NCI-H1417 treated with DMSO at 0.1 percent for 48 hours (cell line): ENCODE measurements around the gene FAM89A.
"Not testable (repeated sequence)": the region's sequence is repeated elsewhere in the genome, so short reads cannot be mapped to it uniquely, and the experiment has no call there.

Experiments used
- DNase-seq: peaks from one replicate; lab custom pipeline; 2025; lab: John Stamatoyannopoulos, UW

FAM89A gene

GRCh38 chr1:230987448-230987847 lies 52.6 kb downstream of the FAM89A start:
- no peak for DNase-seq

DNA sequence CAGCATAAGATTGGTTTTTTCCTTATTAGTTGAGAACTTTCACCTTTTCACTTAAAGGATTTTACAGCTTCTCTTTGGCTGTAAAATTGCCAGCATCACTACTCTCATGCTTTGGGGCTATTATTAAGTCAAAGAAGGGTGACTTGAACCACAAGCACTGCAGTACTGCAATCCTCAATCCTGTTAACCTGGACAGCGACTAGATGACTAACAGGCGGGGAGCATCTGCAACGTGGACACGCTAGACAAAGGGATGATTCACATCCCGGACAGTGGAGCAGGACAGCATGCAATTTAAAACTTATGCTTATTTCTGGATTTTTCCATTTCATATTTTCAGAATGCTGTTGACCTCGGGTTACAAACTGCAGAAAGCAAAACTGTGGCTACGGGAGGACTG lies 53.1 kb downstream of the FAM89A start:
- DNase-seq: no peak

DNA sequence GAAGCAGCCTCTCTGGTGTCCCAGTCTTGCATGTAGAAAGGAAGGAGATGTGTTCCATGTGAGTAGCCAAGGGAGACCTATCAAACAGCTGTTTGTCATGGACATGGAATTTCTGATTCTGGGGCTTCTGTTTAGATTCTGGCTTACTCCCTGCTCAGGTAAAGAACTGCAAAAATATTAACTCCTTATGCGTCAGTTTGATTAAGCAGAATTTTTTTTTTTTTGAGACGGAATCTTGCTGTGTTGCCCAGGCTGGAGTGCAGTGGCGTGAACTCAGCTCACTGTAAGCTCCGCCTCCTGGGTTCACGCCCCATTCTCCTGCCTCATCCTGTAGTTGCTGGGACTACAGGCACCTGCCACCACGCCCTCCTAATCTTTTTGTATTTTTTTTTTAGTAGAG lies 54.3 kb downstream of the FAM89A start:
- no peak for DNase-seq

GRCh38 chr1:230984622-230985515 lies 55.2 kb downstream of the FAM89A start:
- not testable (repeated sequence) for DNase-seq

DNA sequence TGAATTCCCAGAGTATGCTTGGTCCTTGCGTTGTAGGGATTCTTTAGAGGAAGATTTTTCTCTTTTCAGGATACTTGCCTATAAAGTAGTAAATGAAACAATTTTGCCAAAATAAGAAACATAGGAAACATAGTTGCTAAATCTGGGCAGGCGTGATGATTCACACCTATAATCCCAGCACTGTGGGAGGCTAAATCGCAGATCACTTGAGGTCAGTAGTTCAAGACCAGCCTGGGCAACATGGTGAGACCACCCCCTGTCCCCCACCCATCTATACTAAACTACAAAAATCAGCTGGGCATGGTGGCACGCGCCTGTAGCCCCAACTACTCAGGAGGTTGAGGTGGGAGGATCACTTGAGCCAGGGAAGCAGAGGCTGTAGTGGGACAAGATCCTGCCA lies 56.2 kb downstream of the FAM89A start:
- no peak for DNase-seq

- no peak for DNase-seq
These were observed 57.4 kb downstream of the FAM89A start for GRCh38 chr1:230982696-230983095.

DNA sequence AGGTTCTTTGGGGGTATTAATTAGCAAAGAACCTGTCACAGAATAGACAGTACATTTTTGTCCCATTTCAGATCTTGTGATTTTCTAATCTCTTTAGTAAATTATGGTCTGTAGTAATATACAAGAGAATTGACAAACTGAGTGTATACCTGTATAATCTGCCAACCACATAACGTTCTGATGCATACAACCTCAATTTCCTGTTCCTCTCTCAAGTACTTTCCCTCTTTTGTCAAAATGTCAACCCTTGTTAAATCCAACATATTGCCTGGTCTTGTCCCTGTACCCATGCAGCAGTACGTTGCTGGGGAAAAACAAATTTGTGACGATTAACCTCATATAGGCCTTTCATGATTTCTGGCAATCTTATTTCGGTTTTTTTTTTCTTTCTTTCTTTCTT lies 60.1 kb downstream of the FAM89A start:
- DNase-seq: no peak

- no peak for DNase-seq
These were observed 60.7 kb downstream of the FAM89A start for GRCh38 chr1:230979389-230979716.

- DNase-seq: peak; percentile 93
These were observed 61.3 kb downstream of the FAM89A start, which contains the start of the genes ARV1 and TTC13 for GRCh38 chr1:230978491-230979388. TSS of gene ARV1 (plus strand) at chr1:230979094. CDS start at chr1:230979106, 12 bp downstream. TSS of gene TTC13 (minus strand) at chr1:230978861. CDS start at chr1:230978830, 31 bp downstream.

- DNase-seq: no peak
These were observed 62.1 kb downstream of the FAM89A start for GRCh38 chr1:230977761-230978490.

DNA sequence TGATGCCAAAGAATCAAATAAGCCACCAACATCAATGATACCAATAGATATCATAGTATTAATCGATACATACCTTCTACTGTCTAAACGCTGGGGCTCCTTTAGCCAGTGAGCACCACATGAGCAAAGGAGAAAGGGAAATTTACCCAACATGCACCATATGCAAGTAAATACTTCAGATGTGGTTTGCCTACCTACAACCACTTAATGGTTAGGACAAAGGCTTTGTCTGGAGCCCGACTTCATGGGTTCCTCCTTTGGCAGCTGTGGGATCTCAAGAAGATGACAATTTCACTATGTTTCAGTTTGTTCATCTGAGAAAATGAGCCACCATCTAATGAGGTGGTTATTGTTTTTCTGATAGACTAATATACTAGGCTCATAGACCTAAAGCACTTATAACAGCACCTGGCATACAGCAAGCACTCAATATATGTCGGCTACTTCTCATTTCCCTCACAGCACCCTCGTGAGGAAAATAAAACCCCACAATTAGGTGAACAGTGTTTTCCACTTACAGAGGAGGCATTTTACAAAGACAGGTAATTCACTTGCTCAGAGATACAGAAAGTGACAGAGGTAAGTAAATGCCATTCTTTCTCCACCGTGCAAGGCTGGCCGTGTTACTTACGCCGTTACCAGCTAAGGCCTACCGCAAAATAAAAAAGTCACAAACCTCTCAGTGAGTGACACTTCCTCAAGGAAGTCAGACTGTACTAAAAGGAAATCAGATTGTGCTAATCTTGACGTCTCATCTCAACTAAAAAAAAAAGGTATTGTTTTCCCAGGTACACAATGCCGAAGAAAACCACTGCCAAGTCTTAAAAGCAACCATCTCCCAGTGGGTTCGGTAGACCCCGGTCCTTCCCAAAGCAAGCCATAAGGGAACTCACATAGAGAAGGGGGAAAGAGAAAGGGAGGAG lies 63.0 kb downstream of the FAM89A start:
- DNase-seq: no peak

DNA sequence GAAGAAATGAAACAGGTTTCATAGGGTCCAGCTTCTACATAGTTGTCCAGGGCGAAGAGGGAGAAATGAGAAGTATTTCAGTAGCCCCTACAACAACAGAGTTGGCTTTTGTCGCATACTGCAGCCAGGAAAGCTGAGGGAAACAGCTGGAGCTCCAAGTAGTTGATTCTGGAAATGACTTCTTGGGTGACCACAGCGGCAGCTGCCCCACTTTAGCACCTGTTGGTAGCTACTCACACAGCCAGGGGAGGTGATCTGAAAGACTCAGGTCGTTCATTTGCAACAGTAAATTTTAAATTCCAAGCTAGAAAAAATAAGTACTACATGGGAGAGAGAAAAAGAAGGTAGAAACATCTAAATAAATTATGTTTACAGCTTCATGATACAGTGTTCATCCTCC lies 63.7 kb downstream of the FAM89A start:
- no peak for DNase-seq

GRCh38 chr1:230975636-230976035 lies 64.4 kb downstream of the FAM89A start:
- no peak for DNase-seq

DNA sequence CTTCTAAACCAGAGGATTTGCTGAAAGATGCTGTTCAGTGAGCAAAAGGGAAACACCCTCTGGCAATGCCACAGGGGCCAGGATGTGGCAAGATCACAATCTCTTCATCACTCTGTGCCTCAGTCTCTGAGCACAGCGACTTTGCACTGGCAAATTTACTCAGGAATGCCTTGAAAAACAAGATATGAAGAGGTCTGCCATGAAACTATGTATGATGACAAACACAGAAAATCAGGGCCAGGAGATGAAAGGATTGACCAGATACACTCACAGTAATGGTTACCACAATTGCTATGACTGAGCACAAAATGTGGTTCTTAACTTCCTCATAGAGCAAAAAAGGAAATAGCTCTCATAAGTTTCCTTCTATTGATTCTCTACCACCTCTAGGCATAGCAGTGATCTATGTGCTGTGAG lies 67.2 kb downstream of the FAM89A start:
- DNase-seq: no peak

DNA sequence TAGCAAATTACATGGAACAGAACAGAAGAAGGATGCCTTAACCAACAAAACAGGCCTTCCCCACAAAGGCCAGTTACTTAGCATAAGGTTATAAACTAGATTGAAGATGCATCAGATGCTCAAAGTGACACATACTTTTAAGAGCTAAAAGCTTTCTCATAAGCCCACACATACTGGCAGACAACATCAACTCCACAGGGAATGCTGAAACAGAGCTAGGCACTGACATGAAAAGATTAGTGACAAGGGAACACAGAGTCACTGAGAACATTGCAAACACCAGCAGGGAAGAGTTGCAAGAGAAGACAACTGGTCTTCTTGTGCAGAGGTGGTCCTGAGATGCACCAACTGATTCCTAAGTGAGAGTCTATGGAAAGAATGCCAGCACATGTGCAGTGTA lies 68.3 kb downstream of the FAM89A start:
- DNase-seq: no peak

GRCh38 chr1:230970432-230970831 lies 69.6 kb downstream of the FAM89A start:
- DNase-seq: no peak
